Activated T-helper 2 cell treated with anti-CD3 and anti-CD28 coated beads, Interferon-gamma antibody, Interleukin-2, Interleukin-4, amounts not matched to agents 10 μg/mL and 5 μg/mL and 100 μg/mL, durations not matched to agents 14 hours and 24 hours and 36 hours (primary cell): ENCODE data around the gene GALR2. TPM values are rescaled to one million over a fixed set of nuclear protein-coding genes. Genes with fewer than 3 reads are reported as not detected.

Experiments
- DNase-seq: peaks from one replicate; pipeline ENCODE4 v3.0.0; 2021; ENCODE audit warnings: low spot score
- H3K27ac Mint-ChIP-seq: one replicate; pipeline ENCODE4 v1.8.0; 2021; ENCODE audit warnings: mixed read lengths
- H3K27me3 Mint-ChIP-seq: one replicate; pipeline ENCODE4 v1.8.0; 2021; ENCODE audit warnings: low read depth, mixed read lengths
- H3K36me3 Mint-ChIP-seq: one replicate; pipeline ENCODE4 v1.8.0; 2021; ENCODE audit warnings: low read depth, mixed read lengths
- H3K4me1 Mint-ChIP-seq: one replicate; pipeline ENCODE4 v1.8.0; 2021; ENCODE audit warnings: low read depth, mixed read lengths
- H3K4me3 Mint-ChIP-seq: one replicate; pipeline ENCODE4 v1.8.0; 2021; ENCODE audit warnings: low read depth, mild to moderate bottlenecking, moderate library complexity, mixed read lengths
- H3K9me3 Mint-ChIP-seq: one replicate; pipeline ENCODE4 v1.8.0; 2021; ENCODE audit warnings: mixed read lengths
- intact Hi-C: fragments of 100-400 bp; cut with micrococcal nuclease; formaldehyde crosslinking; loops from one replicate; pipeline ENCODE4 v1.15.1; 2023
- total RNA-seq: library from RNA; stranded (reverse); gene quantifications from 2 replicates; pipeline ENCODE4 v1.2.3, GENCODE V29; 2022

The GALR2 gene
- total RNA-seq, 1 donor from 2014 or later = 10.7 TPM

DNA sequence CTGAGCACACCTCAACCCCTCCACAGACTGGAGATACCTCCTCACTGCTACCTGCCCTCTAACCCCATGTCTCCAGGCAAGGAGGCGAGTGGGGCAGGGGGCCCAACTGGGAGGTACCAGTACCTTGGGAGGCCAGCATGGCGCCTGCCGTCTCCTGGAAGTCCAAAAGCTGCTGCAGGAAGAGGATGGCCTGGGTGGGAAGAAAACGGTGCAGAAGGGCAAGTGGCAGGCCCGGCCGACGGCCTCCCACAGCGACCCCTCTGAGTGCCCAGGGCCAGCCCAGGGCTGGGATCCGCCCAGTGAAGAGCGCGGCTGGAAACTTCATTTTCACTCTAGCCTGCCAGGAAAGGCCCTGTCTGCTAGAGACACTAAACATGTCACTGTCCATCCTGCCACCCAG, 12.9 kb downstream of the GALR2 start:
- H3K36me3 Mint-ChIP-seq = peaks cover 62% of the 10 kb centered on the region
- H3K27me3 Mint-ChIP-seq = no peaks in the 10 kb centered on the region
- DNase-seq = no peak
- intact Hi-C loops = no loop called here
- peaks cover 2% of the 10 kb centered on the region for H3K4me1 Mint-ChIP-seq
- no peaks in the 10 kb centered on the region for H3K9me3 Mint-ChIP-seq
- H3K27ac Mint-ChIP-seq = no peak overlapping the region
- no peak overlapping the region for H3K4me3 Mint-ChIP-seq

DNA sequence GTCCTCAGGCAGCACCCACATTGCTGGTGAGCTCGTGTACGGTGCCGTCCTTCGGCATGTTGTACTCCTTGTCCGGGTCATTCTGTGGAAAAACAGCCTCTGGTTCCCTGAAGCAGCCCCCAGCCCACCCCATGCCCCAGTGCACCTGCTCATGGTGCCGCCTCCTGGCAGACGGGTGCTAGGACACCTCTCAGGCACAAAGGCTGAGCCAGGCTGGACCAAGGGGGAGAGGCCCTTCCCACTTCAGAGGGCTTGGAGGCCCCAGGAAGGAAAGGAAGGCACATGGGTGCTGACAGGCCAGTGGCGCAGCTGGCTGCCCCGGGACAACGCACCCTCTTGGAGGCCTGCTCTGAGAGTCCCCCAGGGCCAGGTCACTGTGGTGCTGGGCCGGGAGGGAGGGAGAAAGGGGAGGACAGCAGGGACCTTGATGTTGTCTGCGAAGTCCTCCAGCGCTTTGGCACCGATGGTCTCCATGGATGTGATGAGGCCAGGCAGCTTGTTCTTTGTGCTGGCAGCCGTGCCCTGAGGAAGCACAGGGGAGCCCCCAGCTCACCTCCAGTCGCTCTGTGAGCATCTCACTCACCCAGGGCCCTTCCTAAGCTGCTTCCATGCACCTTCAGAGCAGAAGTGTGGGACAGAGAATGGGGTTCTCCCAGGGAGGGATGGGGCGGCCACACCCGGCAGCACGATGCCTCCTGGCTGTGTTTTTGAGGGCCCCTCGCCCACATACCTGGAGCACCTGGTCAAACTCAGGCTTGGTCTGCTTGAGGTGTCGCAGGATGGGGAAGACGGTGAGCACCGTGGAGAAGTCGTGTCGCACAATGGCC, 13.7 kb downstream of the GALR2 start:
- Mint-ChIP-seq H3K9me3 (no peaks in the 10 kb centered on the region), H3K36me3 (peaks cover 65% of the 10 kb centered on the region)
- no peak for DNase-seq

DNA sequence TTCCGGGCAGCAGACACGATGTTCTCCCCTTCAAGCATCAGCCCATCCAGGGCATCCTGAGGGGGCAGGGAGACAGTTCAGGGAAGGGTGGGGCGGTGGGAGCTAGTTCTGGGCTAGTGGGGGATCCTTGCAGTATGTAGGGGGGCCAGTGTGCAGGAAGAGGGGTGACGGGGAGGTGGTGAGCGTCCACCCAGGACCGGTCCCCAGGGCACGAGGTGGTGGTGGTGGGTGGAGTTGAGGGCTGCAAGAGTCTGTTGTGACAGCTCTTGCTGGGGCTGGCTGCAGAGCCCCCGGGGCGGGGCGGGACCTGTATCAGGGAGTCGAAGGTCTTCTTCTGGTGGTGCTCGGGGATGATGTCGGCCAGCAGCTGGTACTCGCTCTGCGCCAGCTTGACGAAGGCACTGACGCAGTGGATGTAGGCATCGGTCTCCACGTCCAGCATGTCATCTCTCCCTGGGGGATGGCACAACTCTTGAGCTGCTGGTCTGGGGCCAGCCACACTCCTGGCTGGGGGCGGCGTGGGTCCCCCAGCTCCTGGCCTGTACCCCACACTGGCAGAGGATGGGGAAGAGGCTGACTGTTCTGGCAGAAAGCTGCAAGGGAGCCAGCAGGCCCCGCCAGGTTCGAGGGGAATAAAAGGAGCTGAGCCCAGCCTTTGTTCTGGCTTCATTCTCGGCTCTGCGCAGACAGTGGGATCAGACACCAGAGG, 14.4 kb downstream of the GALR2 start:
- H3K36me3 Mint-ChIP-seq = peaks cover 66% of the 10 kb centered on the region
- peaks cover 2% of the 10 kb centered on the region for H3K4me1 Mint-ChIP-seq

More for the DNA sequence above, 13.7 kb downstream of the GALR2 start:
- intact Hi-C loops = no loop called here
- H3K4me1 Mint-ChIP-seq = peaks cover 2% of the 10 kb centered on the region
- no peak overlapping the region for H3K4me3 Mint-ChIP-seq
- no peaks in the 10 kb centered on the region for H3K27me3 Mint-ChIP-seq
- no peak overlapping the region for H3K27ac Mint-ChIP-seq

DNA sequence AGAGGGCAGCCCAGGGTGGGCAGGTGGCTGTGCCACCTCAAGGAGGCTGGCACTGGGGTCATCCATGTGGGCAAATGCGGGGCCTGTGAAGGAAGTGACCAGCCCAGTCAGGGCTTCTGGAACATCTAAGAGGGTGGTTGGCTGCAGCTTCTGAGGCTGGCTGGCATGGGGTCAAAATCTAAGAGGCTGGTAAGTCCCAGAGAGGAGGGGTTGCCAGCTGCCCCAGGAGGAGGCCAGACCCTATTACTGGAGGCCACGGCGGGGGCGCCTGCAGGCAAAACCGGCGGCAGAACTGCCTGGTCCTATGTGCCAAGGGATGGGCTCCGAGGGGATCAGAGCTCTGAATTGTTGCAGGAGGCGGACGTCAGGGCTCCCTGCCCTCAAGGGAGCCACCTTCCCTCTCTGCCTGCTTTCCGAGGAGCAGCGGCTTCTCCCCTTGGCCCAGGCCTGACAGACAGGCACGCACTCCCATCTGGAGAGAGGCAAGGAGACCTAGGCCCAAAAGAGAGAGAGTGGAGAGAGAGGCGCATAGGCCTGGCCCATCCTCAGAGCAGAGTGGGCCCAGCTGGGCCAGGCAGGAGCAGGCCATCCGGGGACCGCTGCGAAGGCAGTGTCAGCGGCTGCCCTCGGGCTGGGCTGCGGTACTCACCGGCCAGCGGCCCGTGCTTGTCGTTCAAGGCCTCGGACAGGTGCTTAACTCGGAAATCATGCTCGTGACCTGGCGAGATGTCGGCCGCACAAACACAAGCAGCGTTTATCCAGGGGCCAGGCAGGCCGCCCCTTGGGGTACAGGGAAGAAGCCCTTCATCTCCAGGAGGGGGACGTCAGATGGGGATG, 15.3 kb downstream of the GALR2 start:
- DNase-seq = no peak
- no peaks in the 10 kb centered on the region for H3K27me3 Mint-ChIP-seq
- no peak overlapping the region for H3K4me3 Mint-ChIP-seq
- peaks cover 2% of the 10 kb centered on the region for H3K4me1 Mint-ChIP-seq
- no peak overlapping the region for H3K27ac Mint-ChIP-seq
- no peaks in the 10 kb centered on the region for H3K9me3 Mint-ChIP-seq
- H3K36me3 Mint-ChIP-seq = peaks cover 63% of the 10 kb centered on the region
- intact Hi-C loops = no loop called here

More for the DNA sequence above, 14.4 kb downstream of the GALR2 start:
- Mint-ChIP-seq H3K27me3 (no peaks in the 10 kb centered on the region), H3K9me3 (no peaks in the 10 kb centered on the region), H3K27ac (no peak overlapping the region), H3K4me3 (no peak overlapping the region)
- DNase-seq = no peak
- intact Hi-C loops = no loop called here

DNA sequence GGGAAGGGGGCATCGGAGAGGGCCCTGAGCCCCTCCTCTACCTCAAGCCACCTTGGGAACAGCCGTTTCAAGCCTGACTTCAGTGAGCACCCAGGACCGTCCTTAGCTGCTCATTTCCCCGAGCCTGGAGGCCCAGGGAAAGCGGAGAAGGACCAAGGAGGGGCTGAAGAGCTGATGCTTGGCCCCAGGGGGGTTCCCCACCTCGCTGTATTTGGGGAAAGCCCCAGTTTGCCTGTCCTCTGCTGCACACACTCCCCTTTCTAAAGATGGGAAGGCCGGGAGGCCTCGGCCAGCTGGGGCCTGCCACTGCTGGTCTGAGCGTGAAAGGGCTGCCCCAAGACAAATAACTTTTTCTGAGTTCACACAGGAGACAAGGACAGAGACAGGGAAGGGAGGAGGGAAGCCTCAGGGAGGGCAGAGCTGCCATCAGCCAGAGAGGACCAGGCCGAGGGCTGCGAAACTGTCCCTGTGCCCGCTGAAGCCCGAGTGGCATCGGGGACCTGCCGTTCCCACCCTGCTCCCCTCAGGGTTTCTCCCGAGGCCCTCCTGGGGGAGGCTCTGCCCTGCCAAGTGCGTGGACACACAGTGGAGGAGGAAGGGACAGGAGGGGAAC, 16.0 kb downstream of the GALR2 start:
- Mint-ChIP-seq H3K4me1 (peaks cover 2% of the 10 kb centered on the region), H3K36me3 (peaks cover 59% of the 10 kb centered on the region), H3K4me3 (no peak overlapping the region), H3K27ac (no peak overlapping the region), H3K9me3 (no peaks in the 10 kb centered on the region), H3K27me3 (no peaks in the 10 kb centered on the region)
- no peak for DNase-seq
- intact Hi-C loops = no loop called here

DNA sequence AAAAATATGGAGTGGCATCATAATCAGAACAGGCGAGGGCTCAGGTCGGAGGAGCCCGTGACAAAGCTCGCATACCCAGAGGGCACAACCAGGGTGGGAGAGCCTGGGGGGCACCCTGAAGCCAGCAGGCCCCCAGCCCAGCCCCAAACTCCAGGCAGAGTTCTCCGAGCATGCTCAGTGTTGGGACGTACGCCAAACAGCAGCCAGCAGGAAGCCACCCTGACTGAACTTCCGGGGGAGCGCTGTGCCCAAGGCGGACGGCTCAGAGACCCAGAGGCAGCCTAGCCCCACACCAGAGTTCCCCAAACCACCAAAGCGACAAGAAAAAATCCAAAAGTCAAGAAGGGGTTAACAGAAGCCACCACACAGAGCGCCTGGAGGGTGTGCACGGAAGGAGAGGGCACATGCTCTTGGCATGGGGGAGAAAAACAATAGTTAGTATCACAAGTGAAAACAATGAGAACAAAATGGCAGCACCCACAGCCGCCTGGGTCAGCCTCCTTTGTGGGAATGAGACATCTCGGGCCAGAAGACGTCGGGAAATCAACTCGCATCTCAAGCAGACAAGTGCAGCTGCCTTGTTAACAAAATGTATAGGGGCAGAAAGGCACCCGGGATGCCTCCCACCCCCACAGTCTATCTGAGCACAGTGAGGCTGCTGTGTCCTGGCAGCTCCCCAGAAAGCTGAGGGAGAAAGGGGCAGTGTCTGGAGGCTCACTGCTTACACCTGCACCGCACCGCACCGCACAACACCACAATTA, 17.1 kb downstream of the GALR2 start:
- H3K4me3 Mint-ChIP-seq = no peak overlapping the region
- no peaks in the 10 kb centered on the region for H3K9me3 Mint-ChIP-seq
- peaks cover 4% of the 10 kb centered on the region for H3K4me1 Mint-ChIP-seq
- peaks cover 58% of the 10 kb centered on the region for H3K36me3 Mint-ChIP-seq
- peak overlapping the region; percentile 74 for H3K27ac Mint-ChIP-seq
- intact Hi-C loops = no loop called here
- no peak for DNase-seq
- no peaks in the 10 kb centered on the region for H3K27me3 Mint-ChIP-seq

DNA sequence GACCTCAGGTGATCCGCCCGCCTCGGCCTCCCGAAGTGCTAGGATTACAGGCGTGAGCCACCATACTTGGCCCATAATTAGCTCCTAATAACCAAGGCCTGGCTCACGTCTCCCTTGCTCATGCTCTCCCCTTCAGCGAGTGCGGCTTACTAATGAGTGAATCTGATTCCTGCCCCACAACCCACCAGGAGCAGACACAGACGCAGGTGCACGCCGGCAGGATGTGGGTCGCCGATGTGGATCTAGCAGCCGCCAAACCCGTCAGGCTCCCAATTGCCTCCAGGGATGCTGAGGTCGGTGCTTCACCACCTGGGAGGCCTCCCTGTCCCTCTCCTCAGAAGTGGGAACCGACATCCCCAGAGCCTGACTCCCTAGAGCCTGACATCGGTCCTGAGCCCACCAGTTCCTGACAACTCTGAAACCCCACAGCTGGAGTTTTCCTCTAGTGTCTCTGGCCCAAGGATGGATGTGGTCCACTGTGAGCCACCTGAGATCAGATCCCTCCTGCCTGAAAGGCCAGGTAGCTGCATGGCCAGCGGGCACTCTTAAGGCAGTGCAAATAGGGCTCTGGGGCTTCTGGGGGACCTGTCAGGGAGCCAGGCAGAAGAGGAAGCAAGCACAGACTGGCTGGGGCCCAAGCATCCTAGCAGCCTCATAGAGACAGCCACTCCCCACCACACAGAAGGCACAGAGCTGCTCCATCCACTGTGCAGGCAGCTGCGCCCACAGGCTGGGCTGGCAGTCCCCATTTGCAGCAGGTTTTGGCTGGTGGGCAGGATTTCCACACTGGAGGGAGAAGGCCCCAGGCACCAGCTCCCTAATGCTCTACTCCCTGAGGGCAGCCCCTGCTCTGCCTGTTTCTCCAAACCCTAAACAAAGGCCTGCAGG, 18.2 kb downstream of the GALR2 start:
- peaks cover 4% of the 10 kb centered on the region for H3K4me1 Mint-ChIP-seq
- intact Hi-C loops = no loop called here
- H3K4me3 Mint-ChIP-seq = no peak overlapping the region
- no peak overlapping the region for H3K27ac Mint-ChIP-seq
- no peaks in the 10 kb centered on the region for H3K9me3 Mint-ChIP-seq
- H3K27me3 Mint-ChIP-seq = no peaks in the 10 kb centered on the region
- peaks cover 58% of the 10 kb centered on the region for H3K36me3 Mint-ChIP-seq
- no peak for DNase-seq

DNA sequence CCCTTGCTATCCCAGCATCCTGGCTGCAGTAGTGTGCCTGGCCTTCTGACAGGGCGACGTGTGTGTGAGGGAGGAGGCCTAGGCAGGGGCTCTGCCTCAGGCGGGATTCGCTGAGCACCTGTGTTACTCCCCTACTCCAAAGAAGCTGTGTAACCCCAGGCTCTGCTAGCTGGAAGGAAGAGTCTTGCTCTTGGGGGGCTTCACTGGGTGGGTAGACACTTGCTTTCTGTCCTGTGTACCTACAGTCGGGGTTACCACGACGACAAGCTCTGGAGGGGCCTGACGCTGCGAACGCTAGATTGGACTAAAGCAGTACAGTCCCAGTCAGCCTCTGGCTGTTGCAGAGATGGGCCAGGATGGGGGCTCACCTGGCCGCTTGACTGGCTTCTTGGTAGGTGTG, 19.5 kb downstream of the GALR2 start:
- H3K4me3 Mint-ChIP-seq = no peak overlapping the region
- no peak for DNase-seq
- H3K27ac Mint-ChIP-seq = no peak overlapping the region
- no peaks in the 10 kb centered on the region for H3K9me3 Mint-ChIP-seq
- H3K27me3 Mint-ChIP-seq = no peaks in the 10 kb centered on the region
- H3K36me3 Mint-ChIP-seq = peaks cover 54% of the 10 kb centered on the region
- H3K4me1 Mint-ChIP-seq = peaks cover 4% of the 10 kb centered on the region
- intact Hi-C loops = no loop called here

DNA sequence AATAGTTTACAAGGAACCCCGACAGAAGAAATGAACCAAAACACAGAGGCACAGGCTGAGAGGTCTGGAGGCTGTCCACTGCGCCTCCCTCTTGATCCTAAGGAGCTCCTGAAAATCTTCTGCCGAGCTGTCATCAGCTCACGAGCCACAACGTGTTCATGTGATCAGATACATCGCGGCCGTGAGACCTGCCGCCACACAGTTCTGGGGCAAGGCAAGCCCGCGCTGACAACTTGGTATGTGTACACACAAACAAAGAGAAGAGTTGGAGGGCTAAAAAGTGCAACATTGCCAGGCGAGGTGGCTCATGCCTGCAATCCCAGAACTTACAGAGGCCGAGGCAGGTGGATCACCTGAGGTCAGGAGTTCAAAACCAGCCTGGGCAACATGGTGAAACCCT, 21.4 kb downstream of the GALR2 start:
- Mint-ChIP-seq H3K27ac (no peak overlapping the region), H3K4me1 (peaks cover 7% of the 10 kb centered on the region), H3K27me3 (no peaks in the 10 kb centered on the region), H3K9me3 (no peaks in the 10 kb centered on the region), H3K4me3 (no peak overlapping the region), H3K36me3 (peaks cover 55% of the 10 kb centered on the region)
- no peak for DNase-seq
- intact Hi-C loops = no loop called here

DNA sequence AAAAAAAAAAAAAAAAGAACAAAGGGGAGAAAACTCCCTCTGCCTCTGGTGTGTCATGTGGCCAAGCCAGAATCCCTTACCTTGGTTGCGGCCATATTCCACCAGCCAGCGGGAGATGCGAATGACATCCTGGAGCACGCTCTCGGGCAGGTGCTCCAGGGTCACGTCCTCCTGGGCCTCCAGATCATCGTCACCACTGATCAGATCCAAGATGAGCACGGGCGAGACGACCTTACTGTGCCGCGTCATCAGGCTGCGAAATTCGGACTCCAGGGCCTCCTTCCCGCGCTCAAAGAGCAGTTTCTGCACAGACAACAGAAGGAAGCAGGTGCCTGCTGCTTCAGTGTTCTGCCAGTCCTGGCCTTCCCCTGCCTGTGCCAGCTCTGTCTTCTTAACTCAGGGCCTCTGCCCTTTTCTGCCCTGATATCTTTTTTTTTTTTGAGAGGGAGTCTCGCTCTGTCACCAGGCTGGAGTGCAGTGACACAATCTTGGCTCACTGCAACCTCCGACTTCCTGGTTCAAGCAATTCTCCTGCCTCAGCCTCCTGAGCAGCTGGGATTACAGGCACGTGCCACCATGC, 23.2 kb downstream of the GALR2 start:
- Mint-ChIP-seq H3K36me3 (peaks cover 51% of the 10 kb centered on the region), H3K4me3 (no peak overlapping the region), H3K27me3 (no peaks in the 10 kb centered on the region), H3K4me1 (peaks cover 11% of the 10 kb centered on the region), H3K9me3 (no peaks in the 10 kb centered on the region), H3K27ac (no peak overlapping the region)
- DNase-seq = no peak
- intact Hi-C loops = no loop called here

DNA sequence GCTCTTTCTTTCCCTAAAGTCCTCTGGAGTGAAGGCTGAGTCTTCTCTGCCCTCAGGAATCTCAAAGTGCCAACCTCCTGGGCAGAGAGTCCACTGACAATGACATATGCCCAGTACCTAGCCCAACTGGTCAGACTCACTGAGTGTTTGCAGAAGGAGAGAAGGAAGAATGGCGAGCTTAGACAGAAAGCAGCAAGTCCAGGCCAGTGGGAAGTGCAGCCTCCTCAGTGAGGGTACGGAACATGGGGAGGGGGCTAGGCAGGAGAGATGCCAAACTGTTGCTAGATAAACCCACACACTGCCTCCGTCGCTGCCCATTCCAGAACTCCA, 28.3 kb downstream of the GALR2 start:
- Mint-ChIP-seq H3K4me1 (peaks cover 10% of the 10 kb centered on the region), H3K27ac (peak overlapping the region; percentile 93), H3K4me3 (peak overlapping the region; percentile 96), H3K9me3 (no peaks in the 10 kb centered on the region), H3K36me3 (peaks cover 32% of the 10 kb centered on the region), H3K27me3 (no peaks in the 10 kb centered on the region)
- DNase-seq = no peak
- intact Hi-C loops = loop anchor here (2.0 to 10.0 kb wide), 2 partner anchors 30 to 198 kb away; partner anchors contain the start of genes MRPL38 and SRP68
